DMS79 treated with DMSO at 0.1 percent for 48 hours (cell line): Measurements from ENCODE around the gene IL15.
"Not testable (repeated sequence)": the region's sequence is repeated elsewhere in the genome, so short reads cannot be mapped to it uniquely, and the experiment has no call there.

Source experiments
- DNase-seq: peaks from one replicate; lab custom pipeline; 2025; lab: John Stamatoyannopoulos, UW

Gene IL15, protein sequence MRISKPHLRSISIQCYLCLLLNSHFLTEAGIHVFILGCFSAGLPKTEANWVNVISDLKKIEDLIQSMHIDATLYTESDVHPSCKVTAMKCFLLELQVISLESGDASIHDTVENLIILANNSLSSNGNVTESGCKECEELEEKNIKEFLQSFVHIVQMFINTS

DNA sequence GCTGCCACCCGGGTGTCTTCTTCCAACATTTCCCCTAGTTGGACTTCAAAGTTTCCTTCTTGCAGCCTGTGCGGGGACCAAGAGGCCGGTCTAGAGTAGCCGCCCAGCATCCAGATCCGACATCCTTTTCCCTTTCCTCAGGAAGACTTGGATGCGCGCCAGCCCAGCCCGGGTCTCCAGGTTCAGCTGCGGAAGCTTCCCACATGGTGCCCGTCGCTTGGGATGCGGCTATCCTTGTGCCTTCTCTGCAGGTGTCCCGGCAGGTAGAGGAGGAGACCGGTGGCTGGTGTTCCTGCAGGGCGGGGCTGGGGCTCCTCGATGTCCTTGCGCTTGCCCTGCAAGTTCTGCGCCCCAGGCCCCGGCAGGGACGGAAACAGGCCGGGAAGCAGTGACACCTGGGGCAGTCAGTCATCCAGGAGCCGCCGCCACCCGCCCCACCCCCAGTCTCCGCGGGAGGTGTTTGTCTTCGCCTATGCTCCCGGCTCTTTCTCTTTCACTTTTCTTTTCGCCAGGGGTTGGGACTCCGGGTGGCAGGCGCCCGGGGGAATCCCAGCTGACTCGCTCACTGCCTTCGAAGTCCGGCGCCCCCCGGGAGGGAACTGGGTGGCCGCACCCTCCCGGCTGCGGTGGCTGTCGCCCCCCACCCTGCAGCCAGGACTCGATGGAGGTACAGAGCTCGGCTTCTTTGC, at the start of gene IL15:
IL15 (plus strand) TSS at position 502 of the 689 bp plus-strand sequence. CDS start 82,882 bp downstream, outside the sequence.
- no peak for DNase-seq

DNA sequence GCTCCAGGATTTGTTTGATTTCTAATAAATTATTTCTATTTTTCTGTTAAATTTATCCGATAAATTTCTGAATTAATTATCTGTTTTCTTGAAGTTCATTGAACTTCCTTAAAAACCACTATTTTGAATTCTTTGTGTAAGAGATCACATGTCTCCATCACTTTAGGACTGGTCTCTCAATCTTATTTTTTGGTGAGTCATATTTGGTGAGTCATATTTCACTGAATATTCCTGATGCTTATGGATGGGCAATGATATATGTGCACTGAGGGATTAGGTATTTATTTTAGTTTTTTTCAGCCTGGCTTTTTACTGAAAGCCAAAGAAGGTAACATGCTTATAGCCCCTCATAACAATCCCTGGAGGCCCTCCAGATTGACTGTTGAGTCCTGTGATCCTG, 48.5 kb upstream of the IL15 start:
- no peak for DNase-seq

DNA sequence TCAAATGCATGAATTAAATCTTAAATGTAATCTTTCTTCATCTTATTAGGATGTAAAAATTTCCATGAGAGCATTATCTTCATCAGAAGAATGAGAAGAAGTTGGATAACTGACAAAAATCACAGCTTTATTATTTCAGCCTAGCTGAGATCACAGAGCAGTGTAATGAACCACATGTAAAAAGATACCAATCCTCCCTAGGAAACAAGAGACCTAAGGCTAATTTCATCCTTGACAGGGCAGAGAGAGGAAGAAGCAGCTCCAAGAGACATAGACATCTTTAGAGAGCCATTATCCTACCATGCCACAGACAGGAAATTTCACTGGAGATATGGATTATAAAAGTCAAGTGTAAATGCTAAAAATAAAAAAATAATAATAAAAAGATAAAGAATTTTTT, 40.9 kb upstream of the IL15 start:
- no peak for DNase-seq

GRCh38 chr4:141599853-141600252, 36.5 kb upstream of the IL15 start:
- no peak for DNase-seq

GRCh38 chr4:141604683-141605082, 31.7 kb upstream of the IL15 start:
- not testable (repeated sequence) for DNase-seq

GRCh38 chr4:141605425-141605856, 30.9 kb upstream of the IL15 start:
- DNase-seq = no peak

DNA sequence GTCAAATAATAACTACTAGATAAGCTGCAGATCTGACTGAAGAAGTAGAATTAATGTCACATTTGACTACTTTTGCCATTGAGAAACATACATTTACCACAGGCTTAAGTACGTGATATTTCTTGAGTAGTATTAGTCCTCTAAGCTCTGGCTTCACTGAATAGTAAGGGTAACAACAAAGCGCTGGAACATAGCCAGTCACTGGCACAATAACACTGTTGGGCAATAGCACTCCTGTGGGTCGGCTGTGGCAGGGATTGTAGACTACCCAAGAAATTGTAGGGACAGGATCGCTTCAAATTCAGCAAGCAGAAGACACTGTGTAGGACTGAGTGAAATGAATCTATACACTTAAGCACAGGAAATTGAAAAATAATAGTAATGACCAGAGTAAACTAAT, 27.1 kb upstream of the IL15 start:
- DNase-seq = no peak

GRCh38 chr4:141610365-141610764, 26.0 kb upstream of the IL15 start:
- no peak for DNase-seq

DNA sequence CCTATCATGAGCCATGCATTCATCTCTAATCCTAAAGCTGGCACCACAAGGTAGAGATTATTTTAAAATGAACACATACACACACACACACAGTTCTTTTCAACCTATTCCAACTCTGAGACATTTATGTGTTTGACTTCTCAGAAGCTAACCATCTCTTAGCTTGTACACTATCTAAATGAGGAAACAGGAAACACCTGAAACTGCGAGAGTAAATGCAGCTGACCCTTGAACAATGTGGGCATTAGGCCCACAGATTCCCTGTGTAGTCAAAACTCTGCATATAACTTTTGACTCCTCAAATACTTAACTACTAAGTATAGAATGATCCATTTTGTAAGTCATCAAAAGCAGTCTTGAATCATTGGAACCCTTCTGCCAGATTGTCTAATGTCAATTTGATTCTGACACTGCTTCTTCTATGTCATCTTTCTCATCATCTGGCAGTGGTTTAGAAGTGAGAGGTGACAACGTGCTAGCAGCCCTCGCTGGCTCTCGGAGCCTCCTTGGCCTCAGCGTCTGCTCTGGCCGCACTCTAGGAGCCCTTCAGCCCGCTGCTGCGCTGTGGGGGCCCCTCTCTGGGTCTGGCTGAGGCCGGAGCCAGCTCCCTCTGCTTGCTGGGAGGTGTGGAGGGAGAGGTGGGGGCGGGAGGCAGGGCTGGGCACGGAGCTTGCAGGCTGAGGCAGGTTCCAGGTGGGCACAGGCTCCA, 21.4 kb upstream of the IL15 start:
- no peak for DNase-seq

GRCh38 chr4:141615587-141615918, 20.8 kb upstream of the IL15 start:
- not testable (repeated sequence) for DNase-seq

DNA sequence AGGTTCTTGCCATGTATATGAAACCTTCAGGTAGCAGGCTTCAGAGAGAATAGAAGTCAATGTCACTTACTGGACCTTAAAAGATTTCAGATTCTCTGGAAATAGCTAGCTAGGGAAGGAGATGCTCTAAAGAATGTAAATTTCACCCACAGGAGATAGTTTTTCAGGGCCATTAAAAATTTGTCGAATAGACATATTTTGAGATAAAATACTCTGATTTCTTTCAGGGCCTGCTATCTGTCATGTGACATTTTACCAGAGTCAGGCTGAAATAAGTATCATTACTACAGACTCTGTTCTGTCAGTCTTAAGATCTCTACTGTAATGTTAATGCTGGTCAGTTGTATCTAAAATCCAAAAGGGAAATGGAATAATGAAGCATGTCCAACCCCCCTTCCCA, 15.7 kb upstream of the IL15 start:
- no peak for DNase-seq

GRCh38 chr4:141625023-141625422, 11.4 kb upstream of the IL15 start:
- DNase-seq = no peak

GRCh38 chr4:141630854-141631253, 5.5 kb upstream of the IL15 start:
- no peak for DNase-seq

- no peak for DNase-seq
Observed at GRCh38 chr4:141635736-141636081, 674 bp upstream of the IL15 start.

DNA sequence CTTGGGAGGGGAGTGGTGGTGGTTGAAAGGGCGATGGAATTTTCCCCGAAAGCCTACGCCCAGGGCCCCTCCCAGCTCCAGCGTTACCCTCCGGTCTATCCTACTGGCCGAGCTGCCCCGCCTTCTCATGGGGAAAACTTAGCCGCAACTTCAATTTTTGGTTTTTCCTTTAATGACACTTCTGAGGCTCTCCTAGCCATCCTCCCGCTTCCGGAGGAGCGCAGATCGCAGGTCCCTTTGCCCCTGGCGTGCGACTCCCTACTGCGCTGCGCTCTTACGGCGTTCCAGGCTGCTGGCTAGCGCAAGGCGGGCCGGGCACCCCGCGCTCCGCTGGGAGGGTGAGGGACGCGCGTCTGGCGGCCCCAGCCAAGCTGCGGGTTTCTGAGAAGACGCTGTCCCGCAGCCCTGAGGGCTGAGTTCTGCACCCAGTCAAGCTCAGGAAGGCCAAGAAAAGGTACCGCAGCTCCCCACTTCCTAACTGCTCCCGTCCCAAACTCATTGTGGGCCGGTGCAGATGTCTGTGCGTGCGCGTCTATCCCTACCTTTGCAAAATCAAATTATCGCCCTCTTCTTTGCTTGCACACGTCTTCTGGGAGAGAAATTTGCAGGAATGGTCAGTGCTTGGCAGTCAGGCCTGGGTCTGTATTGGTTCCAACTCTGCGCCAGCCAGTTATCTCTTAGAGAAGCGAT, 533 bp downstream of the IL15 start:
- DNase-seq = no peak

DNA sequence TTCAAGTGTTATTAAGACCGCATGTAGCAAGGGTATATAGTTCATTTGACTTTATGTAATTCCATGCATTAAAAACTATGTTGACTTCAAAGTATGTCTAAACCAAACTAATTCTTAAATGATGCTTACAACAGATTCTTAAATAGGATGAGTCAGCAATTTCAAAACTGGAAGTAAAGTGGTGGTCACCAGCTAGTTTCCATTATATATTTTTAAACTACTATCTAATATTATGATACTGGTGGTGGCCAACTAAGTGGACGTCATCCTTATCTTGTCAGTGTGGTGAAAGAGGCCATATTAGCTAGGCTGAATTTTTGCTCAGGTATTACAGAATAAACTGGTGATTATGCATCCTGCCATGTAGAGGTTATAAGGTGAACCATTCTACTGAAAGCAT, 1.2 kb downstream of the IL15 start:
- DNase-seq = no peak

DNA sequence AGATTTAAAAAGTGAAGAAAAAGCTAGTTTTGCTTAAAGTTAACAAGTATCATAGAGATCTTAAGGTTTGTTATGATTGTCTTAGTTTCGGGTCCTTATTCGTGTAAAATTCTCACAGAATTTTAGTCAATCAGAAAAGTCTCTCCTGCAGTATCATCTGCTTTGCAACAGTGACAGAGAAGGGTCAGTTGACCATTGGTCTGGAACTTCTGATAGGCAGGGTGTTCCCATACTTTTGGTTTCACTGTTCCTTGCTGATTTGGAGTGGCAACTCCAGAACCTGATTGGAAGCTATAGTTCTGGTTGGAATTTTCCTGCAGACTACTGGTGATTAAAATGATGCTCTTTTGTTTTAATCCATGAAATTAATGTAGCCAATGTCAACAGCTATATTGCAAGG, 1.8 kb downstream of the IL15 start:
- DNase-seq = no peak

DNA sequence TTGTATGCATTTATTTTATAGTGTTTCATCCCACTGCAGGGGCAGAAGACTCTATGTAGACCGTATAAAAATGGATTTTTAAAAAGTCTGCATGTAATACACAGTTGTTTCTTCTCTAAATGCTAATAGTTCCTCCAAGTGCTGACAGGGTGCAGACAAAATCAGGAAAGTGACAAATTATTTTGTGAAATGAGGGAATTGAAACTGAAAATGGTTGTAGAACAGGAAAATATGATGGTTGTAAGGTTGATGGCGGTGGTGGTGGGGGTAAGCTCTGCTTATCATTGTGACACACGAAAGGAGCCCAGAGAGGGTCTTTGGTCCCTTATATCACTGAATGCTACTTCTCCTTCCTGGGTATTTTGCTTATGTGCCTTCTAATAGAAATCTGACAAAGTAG, 4.3 kb downstream of the IL15 start:
- DNase-seq = no peak

DNA sequence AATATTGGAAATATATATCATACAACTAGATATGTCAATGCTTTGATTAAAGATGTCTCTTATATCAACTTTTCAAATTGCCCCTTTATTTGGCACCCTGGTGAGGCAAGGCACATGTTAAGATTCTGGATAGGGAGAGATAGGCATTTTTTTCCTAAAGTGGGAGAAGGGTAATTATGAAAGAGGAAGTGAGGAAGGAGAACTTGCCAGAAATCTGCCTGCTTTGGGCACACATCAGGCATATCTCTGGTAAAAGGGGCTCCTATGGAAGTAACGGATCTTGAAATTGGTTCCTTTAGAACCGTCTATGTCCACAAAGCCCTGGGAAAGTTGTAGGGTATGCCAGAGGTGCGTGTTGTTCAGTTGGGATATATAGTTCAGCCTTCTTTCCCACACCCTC, 5.7 kb downstream of the IL15 start:
- DNase-seq = no peak

DNA sequence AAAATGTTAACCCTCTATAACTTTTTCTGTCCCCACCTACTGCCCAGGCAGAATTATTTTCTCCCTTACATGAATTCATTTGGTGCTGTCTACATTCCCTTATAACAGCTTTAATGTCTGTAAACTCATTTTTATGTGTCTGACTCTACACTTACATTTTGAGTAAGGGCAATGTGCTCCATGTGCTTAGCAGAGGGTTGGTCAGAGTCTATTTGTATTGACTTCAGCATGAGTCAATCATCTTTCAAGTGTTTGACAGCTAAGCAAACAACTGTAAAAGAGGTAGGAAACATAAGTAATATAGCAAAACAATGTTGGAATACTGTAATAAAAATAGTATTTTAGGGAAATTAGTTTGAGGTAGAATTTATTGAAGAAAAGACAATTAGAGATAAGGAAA, 6.3 kb downstream of the IL15 start:
- no peak for DNase-seq

GRCh38 chr4:141643557-141643956, 7.2 kb downstream of the IL15 start:
- no peak for DNase-seq

DNA sequence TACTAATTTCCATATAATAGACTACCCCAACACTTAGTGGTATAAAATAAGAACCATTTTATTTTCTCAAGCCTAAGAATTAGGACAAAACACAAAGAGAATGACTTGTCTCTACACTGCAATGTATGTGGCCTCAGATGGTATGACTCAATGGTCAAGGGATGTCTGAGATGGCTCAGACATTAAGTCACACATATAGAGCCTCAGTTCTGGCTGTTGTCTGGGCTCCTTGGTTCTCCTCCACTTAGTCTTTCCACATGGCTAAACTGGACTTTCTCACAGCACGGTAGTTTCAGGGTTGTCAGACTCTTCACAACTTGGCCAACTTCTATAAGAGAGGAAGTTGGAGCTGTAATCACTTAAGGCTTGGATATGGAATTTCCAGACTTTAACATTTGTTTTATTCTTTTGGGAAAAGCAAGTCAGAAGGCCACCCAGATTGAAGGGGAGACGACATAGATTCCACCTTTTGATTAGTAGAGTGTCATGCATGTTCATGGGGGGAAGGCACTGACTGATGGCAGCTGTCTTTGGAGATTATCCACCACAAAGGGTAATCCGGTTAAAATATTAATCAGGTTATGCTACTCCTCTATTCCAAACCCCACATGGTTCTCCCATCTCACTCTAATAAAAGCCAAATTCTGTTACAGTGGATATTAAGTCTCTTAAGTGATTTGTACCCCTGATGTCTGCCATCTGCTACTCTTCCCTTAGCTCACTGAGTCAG, 9.4 kb downstream of the IL15 start:
- DNase-seq = no peak
